Muscle layer of duodenum (tissue), 2 donors: ENCODE data around the gene ARMC6.

Experiments used
- H3K27ac ChIP-seq: one replicate; pipeline ENCODE4 v1.7.0; 2013; ENCODE audit warnings: mild to moderate bottlenecking, low read length
- H3K27me3 ChIP-seq: one replicate; pipeline ENCODE4 v1.7.0; 2013; ENCODE audit warnings: low read depth, mild to moderate bottlenecking, control low read depth, low read length
- H3K36me3 ChIP-seq, 2 donors: one replicate each; pipeline ENCODE4 v1.7.0; 2013; ENCODE audit warnings: low read length in 2 of 2, control low read depth in 1 of 2, mild to moderate bottlenecking in 1 of 2; ENCODE audit not compliant: insufficient read depth in 2 of 2, control insufficient read depth in 1 of 2
- H3K4me1 ChIP-seq, 2 donors: one replicate each; pipeline ENCODE4 v1.7.0; 2013; ENCODE audit warnings: low read length in 2 of 2, mild to moderate bottlenecking in 2 of 2, control low read depth in 1 of 2, moderate library complexity in 1 of 2; ENCODE audit not compliant: insufficient read depth in 2 of 2, control insufficient read depth in 1 of 2
- H3K4me3 ChIP-seq, 2 donors: one replicate each; pipeline ENCODE4 v1.7.0; 2013; ENCODE audit warnings: low read length in 2 of 2, low read depth in 1 of 2, mild to moderate bottlenecking in 1 of 2
- H3K9me3 ChIP-seq, 2 donors: one replicate each; pipeline ENCODE4 v1.7.0; 2013; ENCODE audit warnings: low read length in 2 of 2, control low read depth in 1 of 2, mild to moderate bottlenecking in 1 of 2; ENCODE audit not compliant: control insufficient read depth in 1 of 2
- donor health status: healthy.

The ARMC6 gene

DNA sequence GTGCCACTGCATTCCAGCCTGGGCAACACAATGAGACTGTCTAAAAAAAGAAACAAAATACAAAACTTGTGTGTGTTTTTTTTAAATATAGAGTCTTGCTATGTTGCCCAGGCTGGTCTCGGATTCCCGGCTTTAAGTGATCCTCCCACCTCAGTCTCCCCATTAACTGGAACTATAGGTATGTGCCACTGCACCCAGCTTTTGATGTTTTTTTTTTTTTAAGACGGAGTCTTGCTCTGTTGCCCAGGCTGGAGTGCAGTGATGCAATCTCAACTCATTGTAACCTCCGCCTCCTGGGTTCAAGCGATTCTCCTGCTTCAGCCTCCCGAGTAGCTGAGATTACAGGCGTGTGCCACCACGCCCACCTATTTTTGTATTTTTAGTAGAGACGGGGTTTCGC, 37.1 kb upstream of the ARMC6 start:
- Histone ChIP-seq H3K4me1 (peaks cover 0 to 7% of the 10 kb centered on the region in 2 donors), H3K36me3 (peaks cover 38 to 57% of the 10 kb centered on the region in 2 donors), H3K27ac (no peak overlapping the region), H3K4me3 (no peak overlapping the region), H3K27me3 (no peaks in the 10 kb centered on the region), H3K9me3 (no peaks in the 10 kb centered on the region)

DNA sequence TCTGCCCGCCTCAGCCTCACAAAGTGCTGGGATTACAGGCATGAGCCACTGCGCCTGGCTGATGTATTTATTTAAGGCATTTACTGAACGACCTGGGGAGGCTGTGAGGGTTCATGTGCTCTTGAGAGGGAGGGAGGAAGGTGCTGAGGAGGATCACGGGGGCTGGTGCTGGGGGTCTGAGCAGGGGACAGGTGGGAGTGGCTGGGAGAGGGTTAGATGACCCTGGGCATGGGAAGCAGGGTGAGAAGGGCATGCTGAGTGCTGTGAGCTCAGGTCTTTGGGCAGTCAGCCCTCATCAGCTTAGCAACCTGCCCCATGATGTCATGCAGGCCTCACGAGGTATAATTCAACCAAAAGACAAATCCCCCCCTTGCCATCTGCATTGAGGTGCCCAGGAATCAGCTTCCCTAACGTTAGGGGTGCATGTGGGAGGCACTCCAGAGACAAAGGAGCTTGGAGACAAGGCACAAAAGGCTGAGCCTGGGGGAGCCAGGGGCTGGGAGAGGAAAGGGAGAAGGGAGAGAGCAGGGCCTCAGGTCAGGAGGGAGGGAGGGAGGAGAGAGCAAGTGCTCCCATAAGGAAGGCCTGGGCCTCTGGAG, 36.5 kb upstream of the ARMC6 start:
- no peak overlapping the region for H3K4me3 ChIP-seq
- no peaks in the 10 kb centered on the region for H3K9me3 ChIP-seq
- no peak overlapping the region for H3K27ac ChIP-seq
- H3K27me3 ChIP-seq = no peaks in the 10 kb centered on the region
- peaks cover 41 to 61% of the 10 kb centered on the region in 2 donors for H3K36me3 ChIP-seq
- H3K4me1 ChIP-seq = peaks cover 0 to 7% of the 10 kb centered on the region in 2 donors

DNA sequence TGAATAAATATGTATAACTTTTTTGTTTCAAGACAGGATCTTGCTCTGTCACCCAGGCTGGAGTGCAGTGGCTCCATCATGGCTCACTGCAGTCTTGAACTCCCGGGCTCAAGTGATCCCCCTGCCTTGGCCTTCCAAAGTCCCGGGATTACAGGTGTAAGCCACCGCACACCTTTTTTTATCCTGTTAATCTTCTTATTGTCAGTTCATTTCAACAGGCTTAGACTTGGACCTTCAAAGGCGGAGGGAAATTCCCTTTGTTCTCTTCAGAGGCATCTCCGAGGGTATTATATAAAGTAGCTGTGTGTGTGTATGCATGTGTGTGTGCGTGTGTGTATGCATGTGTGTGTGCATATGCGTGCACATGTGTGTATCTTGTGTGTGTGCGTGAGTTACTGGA, 35.1 kb upstream of the ARMC6 start:
- no peak overlapping the region for H3K4me3 ChIP-seq
- peaks cover 38 to 57% of the 10 kb centered on the region in 2 donors for H3K36me3 ChIP-seq
- H3K27me3 ChIP-seq = no peaks in the 10 kb centered on the region
- H3K9me3 ChIP-seq = no peaks in the 10 kb centered on the region
- no peak overlapping the region for H3K27ac ChIP-seq
- H3K4me1 ChIP-seq = peaks cover 0 to 7% of the 10 kb centered on the region in 2 donors

DNA sequence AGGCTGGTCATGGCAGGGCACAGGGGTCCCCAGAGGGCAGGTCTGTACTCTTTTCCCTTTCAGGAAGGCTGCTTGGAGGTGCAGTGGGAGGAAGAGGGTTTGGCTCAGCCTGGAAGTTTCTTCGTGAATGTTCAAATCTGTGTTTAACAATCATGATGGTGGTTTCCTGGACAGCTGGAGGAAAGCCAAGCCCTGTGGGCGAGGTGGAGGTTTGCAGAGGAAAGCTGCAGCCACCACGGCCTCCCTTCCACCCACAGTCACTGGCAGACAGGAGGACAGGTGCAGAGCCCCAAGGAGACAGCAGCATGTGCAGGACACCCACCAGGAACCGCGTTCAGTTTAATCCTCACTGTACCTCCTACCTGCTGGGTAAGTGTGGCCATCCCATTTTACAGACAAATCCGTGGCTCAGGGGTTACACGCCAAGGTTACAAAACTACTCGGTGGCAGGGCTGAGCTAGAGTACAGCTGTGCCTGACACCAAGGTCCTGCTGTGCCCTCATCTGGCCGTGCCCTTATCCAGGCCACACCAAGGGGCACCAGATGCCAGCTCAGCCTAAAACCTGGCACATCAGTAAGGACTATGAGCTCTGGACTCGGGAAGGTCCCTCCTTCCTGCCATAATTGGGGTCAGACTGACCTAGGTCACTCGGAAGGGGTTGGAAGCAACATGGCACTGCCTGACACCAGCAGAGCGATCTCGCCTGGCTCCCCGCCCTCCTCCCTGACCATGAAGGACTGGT, 34.2 kb upstream of the ARMC6 start:
- Histone ChIP-seq H3K27ac (no peak overlapping the region), H3K4me1 (peaks cover 0 to 7% of the 10 kb centered on the region in 2 donors), H3K4me3 (no peak overlapping the region), H3K9me3 (no peaks in the 10 kb centered on the region), H3K36me3 (peaks cover 37 to 57% of the 10 kb centered on the region in 2 donors), H3K27me3 (no peaks in the 10 kb centered on the region)

DNA sequence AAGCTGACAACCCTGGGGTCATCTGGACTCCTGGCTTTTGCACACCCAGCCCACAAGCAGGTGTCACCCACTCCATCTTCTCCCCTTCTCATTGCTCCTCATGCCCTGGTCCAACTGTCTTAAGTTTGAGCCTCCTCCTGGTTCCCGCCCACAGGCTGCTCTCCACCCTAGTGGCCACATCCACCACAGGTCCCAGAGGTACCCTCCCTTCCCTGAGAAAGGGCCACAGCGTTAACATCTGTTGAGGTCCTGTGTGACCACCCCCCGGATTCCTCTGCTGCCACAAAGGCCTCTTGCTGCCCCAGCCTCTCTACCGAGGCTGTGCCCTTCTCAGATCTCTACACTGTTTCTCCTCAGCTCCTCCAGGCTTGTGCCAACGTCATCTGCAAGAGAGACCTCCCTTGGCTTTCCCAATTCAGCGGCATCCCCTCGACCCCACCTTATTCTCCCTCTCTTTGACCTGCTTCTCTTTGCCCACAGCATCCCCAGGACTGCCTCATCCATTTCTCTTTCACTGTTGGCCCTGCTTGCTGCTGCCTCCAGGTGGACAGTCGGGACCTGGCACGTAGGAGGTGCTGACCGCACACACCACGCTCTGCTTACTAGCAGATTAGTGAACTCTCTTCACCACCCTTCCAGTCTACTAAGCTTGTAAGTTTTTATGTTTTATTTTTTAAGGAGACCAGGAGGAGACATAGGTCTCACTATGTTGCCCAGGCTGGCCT, 33.3 kb upstream of the ARMC6 start:
- Histone ChIP-seq H3K4me3 (no peak overlapping the region), H3K36me3 (peaks cover 40 to 57% of the 10 kb centered on the region in 2 donors), H3K27ac (no peak overlapping the region), H3K4me1 (peaks cover 0 to 6% of the 10 kb centered on the region in 2 donors), H3K27me3 (no peaks in the 10 kb centered on the region), H3K9me3 (no peaks in the 10 kb centered on the region)

DNA sequence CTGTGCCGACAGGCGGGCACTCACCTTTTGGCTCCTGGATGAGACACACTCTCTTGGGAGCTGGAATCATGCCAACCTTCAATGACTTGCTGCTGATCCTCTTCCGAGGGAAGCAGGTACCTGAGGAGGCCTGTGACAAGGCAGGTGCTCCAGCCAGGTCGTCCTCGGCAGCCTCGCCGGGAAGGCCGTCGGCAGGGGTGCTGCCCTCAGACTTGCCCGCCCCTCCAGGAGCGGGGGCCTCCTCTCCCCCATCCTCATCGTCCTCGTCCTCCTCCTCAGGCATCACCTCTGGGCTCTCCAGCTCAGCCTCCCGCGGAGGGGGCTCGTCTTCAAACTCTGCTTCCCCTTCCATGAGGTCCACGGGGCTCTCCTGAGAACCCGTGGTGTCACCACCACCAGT, 29.3 kb upstream of the ARMC6 start:
- Histone ChIP-seq H3K27ac (no peak overlapping the region), H3K36me3 (peaks cover 60 to 77% of the 10 kb centered on the region in 2 donors), H3K27me3 (no peaks in the 10 kb centered on the region), H3K9me3 (no peaks in the 10 kb centered on the region), H3K4me1 (no peaks in the 10 kb centered on the region), H3K4me3 (no peak overlapping the region)

DNA sequence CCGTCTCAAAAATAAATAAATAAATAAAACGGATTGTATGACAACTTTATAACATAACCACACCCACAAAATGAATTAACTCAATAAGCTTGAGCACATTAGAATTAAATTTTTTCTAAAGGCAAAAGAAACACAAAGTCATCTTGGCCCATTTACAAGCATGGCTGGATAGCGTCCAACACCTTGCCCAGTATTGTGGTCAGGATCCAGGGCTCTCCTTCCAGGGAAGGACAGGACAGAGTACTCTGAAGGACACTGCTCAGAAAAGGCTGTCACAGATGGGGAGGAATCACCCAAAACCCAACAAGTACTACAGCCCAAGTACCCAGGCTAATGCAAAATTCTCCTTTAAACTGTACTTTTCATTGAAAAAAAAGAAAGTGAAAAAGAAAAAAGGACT, 27.2 kb upstream of the ARMC6 start:
- Histone ChIP-seq H3K27ac (no peak overlapping the region), H3K9me3 (no peaks in the 10 kb centered on the region), H3K4me1 (no peaks in the 10 kb centered on the region), H3K36me3 (peaks cover 63 to 82% of the 10 kb centered on the region in 2 donors), H3K27me3 (no peaks in the 10 kb centered on the region), H3K4me3 (no peak overlapping the region)

DNA sequence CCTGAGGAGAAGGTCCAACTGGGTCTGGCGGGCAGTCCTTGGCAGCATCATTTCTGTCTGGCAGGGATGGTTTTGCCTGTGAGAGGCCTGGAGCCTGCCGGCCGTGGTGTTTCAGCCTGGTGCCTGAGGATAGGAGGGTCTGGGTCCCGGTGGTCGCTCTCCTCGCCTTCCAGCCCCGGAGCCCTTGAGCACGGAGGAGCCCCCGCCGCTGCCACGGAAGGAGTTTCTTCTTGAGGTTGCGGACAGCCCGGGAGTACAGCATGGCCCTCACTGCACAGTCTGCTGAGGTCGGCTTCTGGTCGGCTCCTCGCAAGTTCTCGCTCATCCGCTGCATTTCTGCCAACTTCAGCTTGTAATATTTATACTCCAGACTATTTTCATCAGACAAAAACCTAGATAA, 23.5 kb upstream of the ARMC6 start:
- H3K36me3 ChIP-seq = peaks cover 60 to 78% of the 10 kb centered on the region in 2 donors
- no peaks in the 10 kb centered on the region for H3K27me3 ChIP-seq
- no peaks in the 10 kb centered on the region for H3K4me1 ChIP-seq
- H3K4me3 ChIP-seq = no peak overlapping the region
- no peaks in the 10 kb centered on the region for H3K9me3 ChIP-seq
- no peak overlapping the region for H3K27ac ChIP-seq

DNA sequence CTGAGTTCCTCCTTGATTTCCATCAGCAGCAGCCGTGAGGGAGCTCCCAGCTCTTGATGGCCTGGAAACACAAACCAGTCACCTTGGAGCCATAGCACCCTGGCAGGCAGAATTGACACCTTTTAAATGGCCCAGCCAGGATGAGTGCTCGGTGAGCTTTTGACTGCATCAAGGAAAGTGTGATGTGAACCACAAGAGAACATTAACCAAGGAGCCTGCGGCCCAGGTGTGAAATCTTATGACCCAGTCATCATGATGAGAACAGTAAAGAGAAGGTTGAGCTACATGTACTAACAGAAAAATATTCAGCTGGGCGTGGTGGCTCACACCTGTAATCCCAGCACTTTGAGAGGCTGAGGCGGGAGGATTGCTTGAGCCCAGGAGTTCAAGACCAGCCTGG, 22.9 kb upstream of the ARMC6 start:
- no peak overlapping the region for H3K27ac ChIP-seq
- peaks cover 55 to 74% of the 10 kb centered on the region in 2 donors for H3K36me3 ChIP-seq
- no peaks in the 10 kb centered on the region for H3K4me1 ChIP-seq
- H3K27me3 ChIP-seq = no peaks in the 10 kb centered on the region
- H3K4me3 ChIP-seq = no peak overlapping the region
- no peaks in the 10 kb centered on the region for H3K9me3 ChIP-seq

DNA sequence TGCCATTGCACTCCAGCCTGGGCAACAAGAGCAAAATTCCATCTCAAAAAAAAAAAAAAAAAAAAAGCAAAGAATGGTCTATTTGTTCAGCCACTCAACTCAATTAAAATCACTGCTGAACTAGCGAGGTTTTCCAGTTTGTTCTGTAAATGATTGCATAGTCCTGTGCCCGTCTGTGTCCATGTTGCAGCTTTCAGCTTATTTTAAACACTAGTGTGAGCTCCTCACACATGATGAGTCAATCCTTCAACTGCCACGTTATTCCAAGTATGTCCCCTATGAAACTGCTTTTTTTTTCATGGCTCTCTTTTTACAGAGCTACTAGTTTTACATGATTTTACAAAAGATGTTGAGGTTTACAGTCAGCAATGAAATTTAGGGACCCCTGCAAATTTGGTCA, 12.3 kb upstream of the ARMC6 start:
- Histone ChIP-seq H3K27me3 (no peaks in the 10 kb centered on the region), H3K36me3 (peaks cover 55 to 68% of the 10 kb centered on the region in 2 donors), H3K9me3 (no peaks in the 10 kb centered on the region), H3K4me3 (no peak overlapping the region), H3K27ac (no peak overlapping the region), H3K4me1 (no peaks in the 10 kb centered on the region)

DNA sequence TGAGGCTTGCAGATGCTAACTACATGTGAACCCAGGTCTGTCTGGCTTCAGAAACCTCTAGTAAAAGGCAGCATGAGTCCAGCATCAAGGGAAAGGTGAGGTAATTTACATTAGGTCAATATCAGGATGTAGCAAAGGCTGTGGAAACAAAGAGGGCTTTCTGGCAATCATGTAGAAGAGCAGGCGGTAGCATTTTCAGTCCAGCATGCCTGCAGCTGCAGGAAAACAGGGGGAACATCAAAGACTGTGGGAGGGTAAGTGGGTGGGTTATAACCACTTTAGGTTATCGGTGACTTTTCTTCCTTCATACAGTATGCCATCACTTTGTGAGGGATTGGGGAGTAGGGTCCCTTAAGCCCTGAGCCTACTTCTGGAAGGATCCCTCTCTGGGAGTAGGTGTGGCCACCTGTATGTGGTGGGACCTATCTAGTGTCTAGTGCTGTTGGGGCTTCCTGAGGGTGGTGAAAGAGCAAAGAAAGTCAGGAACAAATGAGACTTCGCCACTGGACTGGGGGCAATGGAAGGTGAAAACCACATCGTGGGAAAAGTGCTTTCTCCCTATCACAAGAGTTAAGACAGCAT, 10.9 kb upstream of the ARMC6 start:
- peaks cover 55 to 68% of the 10 kb centered on the region in 2 donors for H3K36me3 ChIP-seq
- no peaks in the 10 kb centered on the region for H3K4me1 ChIP-seq
- H3K27ac ChIP-seq = no peak overlapping the region
- H3K27me3 ChIP-seq = no peaks in the 10 kb centered on the region
- H3K4me3 ChIP-seq = no peak overlapping the region
- H3K9me3 ChIP-seq = no peaks in the 10 kb centered on the region
